HG03064 (cell line): ENCODE data around the gene SMYD3.

Source experiments
- ATAC-seq: cut with Tn5 transposase; IDR thresholded peaks from one replicate; pipeline ENCODE4 v1.9.1; 2021; ENCODE audit warnings: low read depth; ENCODE audit not compliant: unreplicated experiment

SMYD3 gene

GRCh38 chr1:246193537-246193936 lies 313.5 kb downstream of the SMYD3 start:
- ATAC-seq, result no peak

GRCh38 chr1:246189126-246189525 lies 318.0 kb downstream of the SMYD3 start:
- ATAC-seq, result no peak

GRCh38 chr1:246187834-246188372 lies 319.2 kb downstream of the SMYD3 start:
- no peak for ATAC-seq

- ATAC-seq, result no peak
Measured at GRCh38 chr1:246184503-246184902, 322.6 kb downstream of the SMYD3 start.

- ATAC-seq, result no peak
Measured at GRCh38 chr1:246182149-246182851, 324.8 kb downstream of the SMYD3 start.

- no peak for ATAC-seq
Measured at GRCh38 chr1:246181241-246181640, 325.8 kb downstream of the SMYD3 start.

GRCh38 chr1:246179401-246179800 lies 327.7 kb downstream of the SMYD3 start:
- ATAC-seq, result no peak

- no peak for ATAC-seq
Measured at GRCh38 chr1:246178717-246179311, 328.3 kb downstream of the SMYD3 start.

GRCh38 chr1:246176126-246177024 lies 330.7 kb downstream of the SMYD3 start:
- ATAC-seq, result no peak

- ATAC-seq, result no peak
Measured at GRCh38 chr1:246170574-246171261, 336.4 kb downstream of the SMYD3 start.

- no peak for ATAC-seq
Measured at GRCh38 chr1:246169486-246169885, 337.6 kb downstream of the SMYD3 start.

GRCh38 chr1:246169019-246169418 lies 338.1 kb downstream of the SMYD3 start:
- ATAC-seq, result no peak

- no peak for ATAC-seq
Measured at GRCh38 chr1:246166841-246167240, 340.2 kb downstream of the SMYD3 start.

- ATAC-seq, result no peak
Measured at GRCh38 chr1:246165826-246166709, 341.0 kb downstream of the SMYD3 start.

- no peak for ATAC-seq
Measured at GRCh38 chr1:246164764-246165163, 342.3 kb downstream of the SMYD3 start.

GRCh38 chr1:246162560-246162959 lies 344.5 kb downstream of the SMYD3 start:
- ATAC-seq, result no peak

- ATAC-seq, result no peak
Measured at GRCh38 chr1:246161626-246162025, 345.5 kb downstream of the SMYD3 start.

- no peak for ATAC-seq
Measured at GRCh38 chr1:246160905-246161304, 346.2 kb downstream of the SMYD3 start.

GRCh38 chr1:246160374-246160773 lies 346.7 kb downstream of the SMYD3 start:
- no peak for ATAC-seq
